Amniotic stem cell (primary cell): ENCODE data around the gene KLHL22.
"Not testable (repeated sequence)": the region's sequence is repeated elsewhere in the genome, so short reads cannot be mapped to it uniquely, and the experiment has no call there.

Experiments
- DNase-seq: peaks from one replicate; lab custom pipeline; 2025; lab: John Stamatoyannopoulos, UW

The KLHL22 gene

DNA sequence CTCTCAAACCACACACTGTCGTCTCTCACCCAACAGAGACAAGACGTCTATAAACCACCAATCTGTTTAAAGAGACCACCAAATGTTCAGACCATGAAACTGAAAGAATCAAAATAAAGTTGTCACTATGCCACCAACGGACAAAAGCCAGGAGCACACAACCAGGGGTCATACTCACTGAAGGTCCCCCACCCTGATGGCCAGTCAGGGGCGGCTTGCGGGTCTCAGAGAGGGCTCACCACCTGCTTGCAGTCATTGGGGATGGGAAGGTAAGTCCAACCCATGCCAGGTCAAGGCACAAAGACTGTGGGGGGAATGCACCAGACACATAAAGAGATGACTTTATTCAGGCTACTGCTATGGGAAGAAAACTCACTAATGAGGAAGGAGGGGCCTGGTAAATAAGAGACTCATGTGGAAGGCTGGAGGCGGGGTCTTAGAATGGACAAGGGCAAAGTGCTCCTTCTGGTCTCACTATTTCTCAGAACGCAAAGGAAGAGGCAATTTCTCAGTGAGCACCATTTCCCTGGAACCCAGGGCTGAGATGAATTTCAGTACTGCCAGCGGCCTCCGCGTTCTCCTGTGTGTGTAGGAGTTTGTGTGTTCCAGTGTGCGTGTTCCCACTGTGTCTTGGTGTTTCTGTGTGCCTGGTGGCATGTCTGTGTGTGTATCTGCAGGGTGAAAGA, 75.3 kb downstream of the KLHL22 start:
- DNase-seq: no peak

DNA sequence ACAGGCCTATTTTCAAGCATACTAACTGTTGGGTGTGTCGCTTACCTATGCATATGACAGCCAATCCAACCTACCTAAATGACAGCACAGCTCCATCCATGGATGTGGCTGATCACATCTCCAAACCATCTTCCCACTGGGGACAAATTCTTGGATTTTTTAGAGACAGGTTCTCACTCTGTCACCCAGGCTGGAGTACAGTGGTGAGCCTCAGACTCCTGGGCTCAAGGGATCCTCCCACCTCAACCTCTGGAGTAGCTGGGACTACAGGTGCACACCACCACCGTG, 76.0 kb downstream of the KLHL22 start:
- no peak for DNase-seq

DNA sequence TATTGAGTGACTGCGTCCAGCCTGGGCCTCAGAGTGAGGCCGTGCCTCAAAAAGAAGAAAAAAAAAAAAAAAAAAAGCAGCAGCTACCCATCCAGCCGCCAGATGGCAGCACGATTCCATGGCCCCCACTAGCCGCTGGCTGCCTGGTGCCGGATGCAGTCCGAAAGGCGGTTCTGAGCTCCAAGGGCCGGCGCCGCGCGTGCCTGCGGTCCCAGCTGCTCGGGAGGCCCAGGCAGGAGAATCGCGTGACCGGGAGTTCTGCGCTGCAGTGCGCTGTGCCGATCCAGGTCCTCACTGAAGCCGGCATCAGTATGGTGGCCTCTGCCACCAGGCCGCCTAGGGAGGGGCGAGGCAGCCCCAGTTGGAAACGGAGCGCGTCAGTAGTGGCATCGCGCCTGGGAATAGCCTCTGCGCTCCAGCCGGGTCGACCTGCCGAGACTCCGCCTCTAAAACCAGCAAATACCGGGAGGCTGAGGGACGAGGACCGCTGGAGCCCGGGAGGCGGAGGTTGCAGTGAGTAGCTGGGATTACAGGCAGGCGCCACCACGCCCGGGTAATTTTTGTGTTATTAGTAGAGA, 77.3 kb downstream of the KLHL22 start:
- peak; percentile 68 for DNase-seq

DNA sequence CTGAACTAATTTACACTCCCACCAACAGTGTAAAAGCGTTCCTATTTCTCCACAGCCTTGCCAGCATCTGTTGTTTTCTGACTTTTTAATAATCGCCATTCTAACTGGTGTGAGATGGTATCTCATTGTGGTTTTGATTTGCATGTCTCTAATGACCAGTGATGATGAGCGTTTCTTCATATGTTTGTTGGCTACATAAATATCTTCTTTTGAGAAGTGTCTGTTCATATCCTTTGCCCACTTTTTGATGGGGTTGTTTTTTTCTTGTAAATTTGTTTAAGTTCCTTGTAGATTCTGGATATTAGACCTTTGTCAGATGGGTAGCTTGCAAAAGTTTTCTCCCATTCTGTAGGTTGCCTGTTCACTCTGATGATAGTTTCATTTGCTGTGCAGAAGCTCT, 79.9 kb downstream of the KLHL22 start:
- not testable (repeated sequence) for DNase-seq

DNA sequence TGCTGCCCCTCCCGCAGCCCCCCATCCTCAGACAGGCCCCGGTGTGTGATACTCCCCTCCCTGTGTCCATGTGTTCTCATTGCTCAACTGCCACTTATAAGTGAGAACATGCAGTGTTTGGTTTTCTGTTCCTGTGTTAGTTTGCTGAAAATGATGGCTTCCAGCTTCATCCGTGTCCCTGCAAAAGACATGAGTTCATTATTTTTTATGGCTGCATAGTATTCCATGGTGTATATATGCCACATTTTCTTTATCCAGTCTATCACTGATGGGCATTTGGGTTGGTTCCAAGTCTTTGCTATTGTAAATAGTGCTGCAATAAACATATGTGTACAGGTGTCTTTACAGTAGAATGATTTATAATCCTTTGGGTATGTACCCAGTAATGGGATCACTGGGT, 80.4 kb downstream of the KLHL22 start:
- not testable (repeated sequence) for DNase-seq

DNA sequence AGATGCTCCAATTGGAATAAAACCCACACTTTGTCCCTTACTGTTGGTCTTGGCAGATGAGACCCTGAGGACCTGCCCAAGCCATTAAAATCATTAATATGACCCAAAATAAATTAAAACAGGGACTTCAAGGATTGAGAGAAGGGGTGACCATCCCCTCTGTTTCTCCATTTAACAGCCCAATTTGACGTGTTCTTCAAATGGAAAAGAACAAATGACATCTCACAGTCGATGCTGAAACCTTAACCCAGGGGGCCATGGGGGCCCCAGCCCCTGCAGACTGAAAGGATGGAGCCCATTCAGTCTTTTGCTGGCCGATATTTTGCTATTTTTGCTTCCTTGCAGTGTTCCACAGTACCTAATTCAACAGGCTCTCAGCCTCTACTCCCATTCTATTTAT, 81.1 kb downstream of the KLHL22 start:
- no peak for DNase-seq

DNA sequence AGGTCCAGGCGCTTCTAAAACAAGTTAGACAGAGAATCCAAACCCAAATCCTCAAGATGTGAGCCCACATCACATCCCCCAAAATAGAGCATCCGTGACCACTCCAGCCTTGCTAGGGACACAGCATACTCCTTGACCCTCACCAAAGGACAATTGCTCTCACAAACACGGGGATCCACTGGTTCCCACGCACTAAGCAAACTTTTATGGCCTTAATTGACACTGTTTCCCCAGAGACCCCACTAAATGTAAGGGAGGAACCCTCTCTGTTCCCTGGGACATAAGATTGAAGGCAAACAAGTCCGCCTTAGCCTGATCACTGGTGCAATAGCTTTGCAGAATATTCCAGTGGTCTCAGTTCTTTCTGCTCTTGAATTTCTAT, 81.5 kb downstream of the KLHL22 start:
- no peak for DNase-seq

DNA sequence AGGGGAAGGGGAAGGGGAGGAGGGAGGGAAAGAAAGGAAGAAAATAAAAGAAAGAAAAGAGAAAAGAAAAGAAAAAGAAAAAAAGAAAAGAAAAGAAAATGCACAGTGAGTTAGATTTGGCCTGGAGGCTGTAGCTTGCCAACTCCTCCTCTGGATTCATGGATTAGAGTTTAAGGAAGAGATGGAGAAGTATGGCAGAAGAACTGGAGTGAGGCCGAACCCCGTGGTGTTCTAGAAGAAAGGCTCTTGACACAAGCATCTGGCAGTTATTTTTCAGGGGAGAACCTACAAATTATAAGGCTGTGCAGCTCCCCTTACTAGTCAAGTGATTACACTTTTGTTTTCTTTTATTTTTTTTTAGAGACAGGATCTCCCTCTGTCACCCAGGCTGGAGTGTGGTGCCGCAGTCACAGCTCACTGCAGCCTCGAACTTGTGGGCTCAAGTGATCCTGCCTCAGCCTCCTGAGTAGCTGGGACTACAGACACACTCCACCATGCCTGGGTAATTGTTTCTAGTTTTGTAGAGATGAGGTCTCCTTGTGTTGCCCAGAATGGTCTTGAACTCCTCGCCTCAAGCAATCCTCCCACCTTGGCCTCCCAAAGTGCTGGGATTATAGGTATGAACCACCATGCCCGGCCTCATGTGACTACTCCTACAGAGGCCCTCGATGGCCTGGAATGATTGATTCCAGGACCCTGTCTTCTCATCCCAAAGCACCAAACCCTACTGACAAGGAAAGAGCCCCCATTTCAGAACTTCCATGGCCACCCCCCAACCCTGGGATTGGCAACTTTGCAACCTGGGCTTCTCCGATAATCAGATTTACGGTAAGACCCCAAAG, 82.2 kb downstream of the KLHL22 start:
- no peak for DNase-seq

DNA sequence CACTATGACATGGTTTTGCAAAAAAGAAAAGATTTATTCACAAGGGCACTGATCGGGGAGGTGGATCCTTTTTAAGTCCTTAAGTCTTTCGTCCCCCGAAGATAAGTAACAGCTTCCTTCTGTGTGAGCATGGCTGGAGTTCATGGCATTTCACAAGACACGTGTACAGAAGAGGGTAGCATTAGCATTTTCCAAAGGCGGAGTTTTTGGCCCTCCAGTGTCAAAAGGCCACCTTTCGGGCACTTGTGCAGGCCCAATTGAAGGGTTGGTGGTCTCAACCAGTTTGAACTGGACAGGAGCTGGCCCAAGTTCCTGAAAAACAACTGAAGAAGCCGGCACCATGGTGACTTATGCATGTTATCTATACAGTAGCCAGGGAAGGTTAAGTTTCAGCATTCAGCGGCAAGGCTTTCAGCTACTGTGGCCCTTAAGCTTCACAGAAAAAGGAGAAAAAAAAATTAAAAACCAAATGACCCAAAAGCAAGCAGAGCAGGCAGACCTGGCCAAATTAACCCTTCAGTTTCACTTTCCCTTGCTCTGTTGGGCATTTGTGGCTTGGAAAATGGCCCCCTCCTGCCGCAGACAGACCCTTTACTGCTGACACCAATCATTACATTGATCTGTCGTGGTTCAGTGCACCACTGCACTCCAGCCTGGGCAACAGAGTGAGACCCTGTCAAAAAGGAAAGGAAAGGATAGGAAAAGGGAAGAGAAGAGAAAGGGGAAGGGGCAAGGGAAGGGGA, 83.0 kb downstream of the KLHL22 start:
- DNase-seq: no peak

DNA sequence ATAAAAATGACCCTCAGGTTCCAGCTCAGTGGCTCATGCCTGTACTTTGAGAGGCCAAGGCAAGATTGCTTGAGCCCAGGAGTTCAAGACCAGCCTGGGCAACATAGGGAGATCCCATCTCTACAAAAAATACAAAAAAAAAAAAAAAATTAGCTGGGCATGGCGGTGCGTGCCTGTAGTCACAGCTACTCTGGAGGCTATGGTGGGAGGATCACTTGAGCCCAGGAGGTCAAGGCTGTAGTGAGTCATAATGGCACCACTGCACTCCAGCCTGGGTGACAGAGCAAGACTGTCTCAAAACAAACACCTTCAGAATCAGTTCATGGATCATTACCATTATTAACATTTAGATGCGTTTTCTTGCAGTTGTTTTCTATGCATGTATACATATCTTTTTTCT, 86.2 kb downstream of the KLHL22 start:
- DNase-seq: not testable (repeated sequence)

DNA sequence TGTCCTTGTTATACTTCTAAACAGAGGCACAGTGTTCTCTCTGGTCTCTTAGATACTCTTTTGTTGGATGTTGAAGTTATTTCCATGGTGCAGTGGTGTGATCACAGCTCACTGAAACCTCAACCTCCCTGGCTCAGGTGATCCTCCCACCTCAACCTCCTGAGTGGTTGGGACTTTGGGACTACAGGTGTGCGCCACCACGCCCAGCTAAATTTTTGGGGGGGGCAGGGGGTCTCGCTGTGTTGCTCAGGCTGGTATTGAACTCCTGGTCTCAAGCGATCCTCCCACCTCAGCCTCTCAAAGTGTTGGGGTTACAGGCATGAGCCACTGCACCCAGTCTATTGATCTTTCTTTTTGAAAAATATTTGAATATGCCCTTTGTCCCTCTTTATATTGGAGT, 86.7 kb downstream of the KLHL22 start:
- DNase-seq: no peak

DNA sequence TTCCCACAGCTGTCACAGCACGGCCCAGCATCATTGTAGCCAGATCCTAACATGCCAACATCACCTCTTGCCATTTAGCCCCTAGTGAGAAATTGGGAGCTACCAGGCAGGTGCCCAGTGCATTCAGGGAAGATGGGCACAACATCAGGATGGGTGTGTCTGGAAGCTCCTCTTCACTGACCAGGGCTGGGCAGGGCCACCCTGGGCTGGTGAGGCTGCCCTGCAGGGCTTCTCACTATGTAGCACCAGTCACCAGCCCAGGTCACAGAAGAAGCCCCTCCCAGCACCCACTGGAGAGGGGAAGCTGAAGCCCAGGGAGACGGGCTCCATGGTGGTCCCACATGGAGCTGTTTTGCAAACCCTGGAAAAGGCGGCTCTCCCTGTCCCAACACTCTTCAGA, 87.8 kb downstream of the KLHL22 start:
- no peak for DNase-seq

DNA sequence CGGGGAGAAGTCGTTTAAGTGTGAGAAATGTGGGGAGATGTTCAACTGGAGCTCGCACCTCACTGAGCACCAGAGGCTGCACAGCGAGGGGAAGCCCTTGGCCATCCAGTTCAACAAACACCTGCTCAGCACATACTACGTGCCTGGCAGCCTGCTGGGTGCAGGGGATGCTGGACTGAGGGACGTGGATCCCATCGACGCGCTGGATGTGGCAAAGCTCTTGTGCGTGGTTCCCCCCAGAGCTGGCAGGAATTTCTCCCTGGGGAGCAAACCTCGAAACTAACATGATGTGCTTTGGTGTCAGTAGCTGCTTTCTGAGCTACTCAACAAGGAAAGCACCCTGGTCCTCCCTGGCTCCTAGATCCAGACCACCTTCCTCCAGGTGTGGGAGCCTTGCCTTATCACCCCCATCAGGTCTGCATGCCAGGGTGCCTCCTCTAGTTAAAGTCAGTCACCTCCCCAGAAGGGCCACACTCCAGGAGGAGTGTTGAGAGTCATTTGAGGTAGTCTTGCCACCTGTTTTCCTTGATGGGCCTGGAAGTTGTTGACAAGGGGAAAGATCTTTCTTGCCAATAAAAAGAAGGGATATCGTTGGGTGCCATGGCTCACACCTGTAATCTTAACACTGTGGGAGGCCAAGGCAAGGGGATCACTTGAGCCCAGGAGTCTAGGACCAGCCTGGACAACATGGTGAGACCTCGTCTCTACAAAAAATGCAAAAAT, 88.7 kb downstream of the KLHL22 start:
- DNase-seq: no peak

DNA sequence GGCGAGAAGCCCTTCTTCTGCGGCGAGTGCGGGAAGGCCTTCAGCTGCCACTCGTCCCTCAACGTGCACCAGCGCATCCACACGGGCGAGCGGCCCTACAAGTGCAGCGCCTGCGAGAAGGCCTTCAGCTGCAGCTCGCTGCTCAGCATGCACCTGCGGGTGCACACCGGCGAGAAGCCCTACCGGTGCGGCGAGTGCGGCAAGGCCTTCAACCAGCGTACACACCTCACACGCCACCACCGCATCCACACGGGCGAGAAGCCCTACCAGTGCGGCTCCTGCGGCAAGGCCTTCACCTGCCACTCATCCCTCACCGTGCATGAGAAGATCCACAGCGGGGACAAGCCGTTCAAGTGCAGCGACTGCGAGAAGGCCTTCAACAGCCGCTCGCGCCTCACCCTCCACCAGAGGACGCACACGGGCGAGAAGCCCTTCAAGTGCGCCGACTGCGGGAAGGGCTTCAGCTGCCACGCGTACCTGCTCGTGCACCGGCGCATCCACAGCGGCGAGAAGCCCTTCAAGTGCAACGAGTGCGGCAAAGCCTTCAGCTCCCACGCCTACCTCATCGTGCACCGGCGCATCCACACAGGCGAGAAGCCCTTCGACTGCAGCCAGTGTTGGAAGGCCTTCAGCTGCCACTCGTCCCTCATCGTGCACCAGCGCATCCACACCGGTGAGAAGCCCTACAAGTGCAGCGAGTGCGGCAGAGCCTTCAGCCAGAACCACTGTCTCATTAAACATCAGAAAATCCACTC, 89.5 kb downstream of the KLHL22 start:
- DNase-seq: no peak

DNA sequence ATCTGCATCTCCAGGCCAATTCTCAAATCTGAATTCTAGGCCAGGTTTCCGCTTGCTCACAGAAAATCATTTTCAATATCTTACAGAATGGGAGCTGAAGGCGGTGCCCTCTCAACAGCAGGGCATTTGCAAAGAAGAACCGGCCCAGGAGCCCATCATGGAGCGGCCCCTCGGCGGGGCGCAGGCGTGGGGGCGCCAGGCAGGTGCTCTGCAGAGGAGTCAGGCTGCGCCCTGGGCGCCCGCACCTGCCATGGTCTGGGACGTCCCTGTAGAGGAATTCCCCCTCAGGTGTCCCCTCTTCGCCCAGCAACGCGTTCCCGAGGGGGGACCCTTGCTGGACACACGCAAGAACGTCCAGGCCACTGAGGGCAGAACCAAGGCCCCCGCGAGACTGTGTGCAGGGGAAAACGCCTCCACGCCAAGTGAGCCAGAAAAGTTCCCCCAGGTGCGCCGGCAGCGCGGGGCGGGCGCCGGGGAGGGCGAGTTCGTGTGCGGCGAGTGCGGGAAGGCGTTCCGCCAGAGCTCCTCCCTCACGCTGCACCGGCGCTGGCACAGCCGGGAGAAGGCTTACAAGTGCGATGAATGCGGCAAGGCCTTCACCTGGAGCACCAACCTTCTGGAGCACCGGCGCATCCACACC, 90.2 kb downstream of the KLHL22 start:
- no peak for DNase-seq

DNA sequence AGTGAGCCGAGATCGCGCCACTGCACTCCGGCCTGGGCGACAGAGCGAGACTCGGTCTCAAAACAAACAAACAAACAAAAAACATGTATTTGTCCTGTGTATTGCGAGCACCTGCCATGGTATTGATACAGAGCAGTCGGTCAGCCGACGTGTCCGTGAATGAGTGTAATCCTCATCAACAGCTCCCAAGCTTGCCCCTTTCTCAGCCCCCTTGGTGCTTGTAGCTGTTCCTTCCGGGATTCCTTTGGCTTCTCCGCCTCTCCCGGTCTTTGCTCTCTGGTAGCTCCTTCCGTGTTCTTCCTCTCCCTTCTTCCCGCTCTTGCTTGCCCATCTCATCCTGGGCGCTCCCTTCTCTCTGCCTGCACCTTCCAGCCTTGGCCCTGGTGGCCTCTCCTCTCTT, 90.7 kb downstream of the KLHL22 start:
- no peak for DNase-seq

DNA sequence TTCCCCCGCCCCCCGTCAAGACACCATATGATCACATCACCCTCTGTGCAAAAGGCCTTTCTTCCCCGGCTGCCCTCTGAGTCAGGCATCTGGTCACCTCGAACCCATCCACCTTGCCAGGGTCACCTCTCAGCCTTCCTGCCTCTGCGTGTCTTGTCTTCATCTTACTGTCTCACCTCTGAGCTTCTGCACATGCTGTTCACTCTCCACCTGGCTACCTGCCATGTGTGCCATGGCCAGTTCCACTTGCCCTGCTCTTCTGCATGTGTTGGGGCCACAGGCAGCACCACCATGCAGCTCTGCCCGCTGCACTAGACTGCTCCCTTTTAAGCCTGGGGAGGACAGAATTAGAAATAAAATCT, 91.8 kb downstream of the KLHL22 start:
- DNase-seq: no peak

DNA sequence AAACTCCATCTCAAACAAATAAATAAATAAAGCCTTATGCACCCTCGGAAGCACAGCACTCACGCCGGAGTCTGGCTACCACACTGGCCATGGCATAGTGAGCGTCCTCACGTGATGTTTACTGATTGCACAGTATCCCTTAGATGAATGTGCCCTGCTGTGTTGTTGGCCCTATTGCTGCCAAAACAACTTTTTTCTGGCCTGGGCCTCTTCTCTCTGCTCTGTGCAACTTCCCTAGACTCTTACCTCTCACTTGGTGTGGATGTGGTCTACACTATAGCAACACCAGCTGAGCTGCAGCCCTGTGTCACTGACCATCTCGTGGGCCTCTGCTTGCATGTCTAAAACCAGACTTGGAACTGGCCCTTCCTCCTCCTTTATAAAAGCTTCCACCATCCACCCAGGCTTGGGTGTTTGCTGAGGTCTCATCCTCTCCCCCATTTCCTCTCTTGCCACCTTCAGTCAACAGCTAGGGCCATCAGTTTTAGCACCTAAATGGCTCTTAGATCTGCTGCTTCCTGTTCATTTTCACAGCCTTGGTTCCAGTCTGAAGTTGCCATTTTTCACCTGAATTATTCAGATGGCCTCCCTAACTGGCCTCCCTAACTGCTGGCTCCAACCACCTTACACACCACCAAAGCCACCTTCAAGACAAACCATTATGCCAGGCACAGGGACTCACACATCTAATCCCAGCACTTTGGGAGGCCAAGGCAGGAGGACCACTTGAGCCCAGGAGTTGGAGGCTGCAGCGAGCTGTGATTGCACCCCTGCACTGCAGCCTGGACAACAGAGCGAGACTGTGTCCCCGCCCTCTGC, 92.4 kb downstream of the KLHL22 start:
- DNase-seq: no peak

DNA sequence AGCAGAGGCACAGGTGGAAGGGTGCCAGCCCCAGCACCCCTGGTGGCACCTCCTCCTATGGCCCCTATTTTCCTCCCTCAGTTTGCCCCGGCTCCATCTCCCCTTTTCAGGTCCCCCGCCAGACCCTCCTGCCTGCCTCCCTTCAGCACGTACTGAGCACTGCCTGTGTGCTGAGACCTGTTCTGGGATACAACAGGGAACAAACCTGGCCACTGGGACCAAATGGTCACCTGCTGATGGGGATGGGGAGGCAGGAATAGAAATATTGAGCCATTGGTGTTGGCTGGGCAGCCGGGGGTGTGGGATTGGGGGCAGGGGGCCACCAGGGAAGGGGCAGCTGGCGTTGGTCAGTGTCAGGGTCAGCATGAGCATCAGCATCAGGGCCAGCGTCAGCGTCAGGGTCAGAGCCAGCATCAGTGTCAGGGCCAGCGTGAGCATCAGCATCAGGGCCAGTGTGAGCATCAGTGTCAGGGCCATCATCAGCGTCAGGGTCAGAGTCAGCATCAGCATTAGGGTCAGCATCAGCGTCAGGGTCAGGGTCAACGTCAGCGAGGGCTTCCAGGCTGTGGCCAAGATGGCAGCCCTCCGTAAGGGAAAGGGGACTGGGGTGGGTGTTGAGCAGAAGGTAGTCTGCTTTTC, 94.1 kb downstream of the KLHL22 start:
- no peak for DNase-seq
